Measurements from ENCODE around the gene IGFBP4.

IGFBP4 gene

GRCh38 chr17:40479754-40480480 is 36.7 kb downstream of the IGFBP4 start:
- no peak overlapping the region for H3K4me3 ChIP-seq (ENCODE audit: low read length)
- no peak for TF ChIP-seq ZNF274 (IDR thresholded peaks at IDR 0.05; ENCODE audit: low read depth, low read length)

- no peak for TF ChIP-seq ZNF274 (IDR thresholded peaks at IDR 0.05; ENCODE audit: low read depth, low read length)
- no peak overlapping the region for H3K4me3 ChIP-seq (ENCODE audit: low read length)
Measured at GRCh38 chr17:40480501-40481003, 37.3 kb downstream of the IGFBP4 start.

GRCh38 chr17:40481106-40481505 is 37.9 kb downstream of the IGFBP4 start:
- H3K4me3 ChIP-seq (ENCODE audit: low read length): no peak overlapping the region
- no peak for TF ChIP-seq ZNF274 (IDR thresholded peaks at IDR 0.05; ENCODE audit: low read depth, low read length)

GRCh38 chr17:40482722-40483121 is 39.5 kb downstream of the IGFBP4 start:
- no peak for TF ChIP-seq ZNF274 (IDR thresholded peaks at IDR 0.05; ENCODE audit: low read depth, low read length)
- H3K4me3 ChIP-seq (ENCODE audit: low read length): no peak overlapping the region

GRCh38 chr17:40483679-40484078 is 40.4 kb downstream of the IGFBP4 start:
- H3K4me3 ChIP-seq (ENCODE audit: low read length): no peak overlapping the region

GRCh38 chr17:40484285-40484972 is 41.2 kb downstream of the IGFBP4 start:
- TF ChIP-seq ZNF274 (IDR thresholded peaks at IDR 0.05; ENCODE audit: low read depth, low read length): no peak

More at GRCh38 chr17:40483679-40484078, 40.4 kb downstream of the IGFBP4 start:
- TF ChIP-seq ZNF274 (IDR thresholded peaks at IDR 0.05; ENCODE audit: low read depth, low read length): no peak

GRCh38 chr17:40484973-40485530 is 41.8 kb downstream of the IGFBP4 start:
- TF ChIP-seq ZNF274 (IDR thresholded peaks at IDR 0.05; ENCODE audit: low read depth, low read length): no peak
- no peak overlapping the region for H3K4me3 ChIP-seq (ENCODE audit: low read length)

More at GRCh38 chr17:40484285-40484972, 41.2 kb downstream of the IGFBP4 start:
- H3K4me3 ChIP-seq (ENCODE audit: low read length): no peak overlapping the region

GRCh38 chr17:40485851-40486521 is 42.7 kb downstream of the IGFBP4 start:
- no peak overlapping the region for H3K4me3 ChIP-seq (ENCODE audit: low read length)
- no peak for TF ChIP-seq ZNF274 (IDR thresholded peaks at IDR 0.05; ENCODE audit: low read depth, low read length)

- H3K4me3 ChIP-seq (ENCODE audit: low read length): no peak overlapping the region
- no peak for TF ChIP-seq ZNF274 (IDR thresholded peaks at IDR 0.05; ENCODE audit: low read depth, low read length)
Measured at GRCh38 chr17:40486522-40487370, 43.5 kb downstream of the IGFBP4 start.

- no peak overlapping the region for H3K4me3 ChIP-seq (ENCODE audit: low read length)
- no peak for TF ChIP-seq ZNF274 (IDR thresholded peaks at IDR 0.05; ENCODE audit: low read depth, low read length)
Measured at GRCh38 chr17:40487371-40488020, 44.2 kb downstream of the IGFBP4 start.

- no peak overlapping the region for H3K4me3 ChIP-seq (ENCODE audit: low read length)
- TF ChIP-seq ZNF274 (IDR thresholded peaks at IDR 0.05; ENCODE audit: low read depth, low read length): no peak
Measured at GRCh38 chr17:40490289-40490853, 47.1 kb downstream of the IGFBP4 start.

GRCh38 chr17:40490982-40491381 is 47.7 kb downstream of the IGFBP4 start:
- no peak for TF ChIP-seq ZNF274 (IDR thresholded peaks at IDR 0.05; ENCODE audit: low read depth, low read length)
- H3K4me3 ChIP-seq (ENCODE audit: low read length): no peak overlapping the region

- no peak for TF ChIP-seq ZNF274 (IDR thresholded peaks at IDR 0.05; ENCODE audit: low read depth, low read length)
- no peak overlapping the region for H3K4me3 ChIP-seq (ENCODE audit: low read length)
Measured at GRCh38 chr17:40491486-40491885, 48.2 kb downstream of the IGFBP4 start.

Data from GM08714 (cell line).